GM12878 (cell line): Measurements from ENCODE around the gene KIF21B. TPM values are rescaled to one million over a fixed set of nuclear protein-coding genes. Genes with fewer than 3 reads are reported as not detected.
A peak's percentile ranks its signal among the peaks of the same experiment; 100 is the strongest.

Experiments used
- ATAC-seq: fragments of 200-7000 bp; cut with Tn5 transposase; 3 replicates; pipeline ENCODE4 v1.9.1; 2020; ENCODE audit warnings: mild to moderate bottlenecking, moderate library complexity
- BruUV-seq: library from RNA; stranded (reverse); fragments of 400-500 nt; replicated peaks from 2 replicates; lab custom pipeline; 2021; lab: Mats Ljungman, UMichigan
- CTCF ChIA-PET: fragments of 300-600 bp; sonication (Branson Sonifier 250); formaldehyde crosslinking; extraction: SDS; loops from one replicate; lab custom pipeline; 2021; ENCODE audit warnings: inconsistent platforms; lab: Yijun Ruan, JAX
- POLR2A ChIA-PET: fragments of 350-600 bp; formaldehyde crosslinking; extraction: SDS; loops from one replicate; lab custom pipeline; 2021; ENCODE audit warnings: inconsistent platforms; lab: Charles Lee
- RAD21 ChIA-PET: fragments of 300-600 bp; sonication (Branson Sonifier 250); formaldehyde crosslinking; loops from one replicate; lab custom pipeline; 2023; ENCODE audit warnings: antibody characterized with exemption; ENCODE audit not compliant: unreplicated experiment; lab: Charles Lee
- SMC1A ChIA-PET: fragments of 300-600 bp; sonication (Branson Sonifier 250); formaldehyde crosslinking; loops from one replicate; lab custom pipeline; 2023; ENCODE audit not compliant: unreplicated experiment, uncharacterized antibody; lab: Charles Lee
- DNase-seq: peaks from one replicate; pipeline ENCODE4 v3.0.0-alpha.2; 2011; ENCODE audit warnings: low read depth, low spot score
- FAIRE-seq: peaks from 3 replicates; lab custom pipeline; 2011; peaks lifted over from hg19 to GRCh38; lab: Jason Lieb, UNC
- H2AFZ ChIP-seq: 2 replicates; pipeline ENCODE4 v1.6.0; 2011; ENCODE audit warnings: low read depth, low read length, control low read depth; ENCODE audit not compliant: control insufficient read depth
- H3K27ac ChIP-seq: 2 replicates; pipeline ENCODE4 v1.5.1; 2011; ENCODE audit warnings: control low read depth; ENCODE audit not compliant: control insufficient read depth, insufficient read depth
- H3K27me3 ChIP-seq, 2 experiments: replicated peaks in 1 of 2; 2 replicates each; pipeline versions ENCODE4 v1.6.0 to v1.6.1; 2011; ENCODE audit warnings: low read length in 1 of 2; ENCODE audit not compliant: control insufficient read depth in 2 of 2, insufficient read depth in 2 of 2
- H3K36me3 ChIP-seq, 2 experiments: 2 replicates each; pipeline ENCODE4 v1.5.1; 2011; ENCODE audit warnings: low read length in 1 of 2; ENCODE audit not compliant: control insufficient read depth in 2 of 2, insufficient read depth in 2 of 2
- H3K4me1 ChIP-seq: 2 replicates; pipeline ENCODE4 v1.6.1; 2011; ENCODE audit warnings: mild to moderate bottlenecking, low read length, moderate library complexity, mixed read lengths; ENCODE audit not compliant: control insufficient read depth, insufficient read depth
- H3K4me2 ChIP-seq: 2 replicates; pipeline ENCODE4 v1.6.0; 2011; ENCODE audit warnings: control low read depth; ENCODE audit not compliant: control insufficient read depth, insufficient read depth
- H3K4me3 ChIP-seq: fragments of 200-600 bp; sonication (generic); 2 replicates; pipeline ENCODE4 v1.5.1; 2016
- H3K79me2 ChIP-seq: 2 replicates; pipeline ENCODE4 v1.6.0; 2011; ENCODE audit warnings: low read length; ENCODE audit not compliant: control insufficient read depth, insufficient read depth
- H3K9ac ChIP-seq: 2 replicates; pipeline ENCODE4 v1.8.0; 2011; ENCODE audit warnings: low read length, control low read depth, mixed read lengths; ENCODE audit not compliant: control insufficient read depth, insufficient read depth
- H3K9me3 ChIP-seq: replicated peaks from 3 replicates; pipeline ENCODE4 v1.5.1; 2011; ENCODE audit warnings: mild to moderate bottlenecking, low read length; ENCODE audit not compliant: control insufficient read depth, insufficient read depth
- H4K20me1 ChIP-seq: 2 replicates; pipeline ENCODE4 v1.6.0; 2011; ENCODE audit not compliant: control insufficient read depth, insufficient read depth
- CHD2 ChIP-seq: IDR thresholded peaks from 2 replicates; pipeline ENCODE4 v1.6.1; 2011; ENCODE audit warnings: low read depth, low read length, improper control_type of control experiment, borderline replicate concordance
- CHD4 ChIP-seq: fragments of 200-600 bp; sonication (generic); IDR thresholded peaks from 2 replicates; pipeline ENCODE4 v1.6.1; 2016; ENCODE audit warnings: mild to moderate bottlenecking
- IKZF1 ChIP-seq: fragments of 450-650 bp; conservative IDR thresholded peaks from 2 replicates; pipeline ENCODE4 v1.6.1; 2017; ENCODE audit warnings: antibody characterized with exemption, mild to moderate bottlenecking
- KLF5 ChIP-seq: fragments of 450-650 bp; IDR thresholded peaks from 2 replicates; pipeline ENCODE4 v1.6.1; 2014; ENCODE audit warnings: mild to moderate bottlenecking; ENCODE audit not compliant: partially characterized antibody
- MXI1 ChIP-seq: fragments of 150-350 bp; IDR thresholded peaks from 2 replicates; pipeline ENCODE4 v1.6.1; 2011; ENCODE audit warnings: low read depth, mild to moderate bottlenecking, inconsistent platforms, low read length, improper control_type of control experiment
- NFXL1 ChIP-seq: fragments of 450-650 bp; IDR thresholded peaks from 2 replicates; pipeline ENCODE4 v1.6.1; 2017; ENCODE audit warnings: antibody characterized with exemption, mild to moderate bottlenecking, borderline replicate concordance
- NFYB ChIP-seq: IDR thresholded peaks from 2 replicates; pipeline ENCODE4 v1.6.1; 2011; ENCODE audit warnings: low read depth, mild to moderate bottlenecking, low read length, improper control_type of control experiment, moderate library complexity; ENCODE audit not compliant: insufficient read depth
- NRF1 ChIP-seq: conservative IDR thresholded peaks from 2 replicates; pipeline ENCODE4 v1.6.1; 2011; ENCODE audit warnings: mild to moderate bottlenecking, low read depth, low read length, improper control_type of control experiment
- RAD21 ChIP-seq: IDR thresholded peaks from 2 replicates; pipeline ENCODE4 v1.6.1; 2011; ENCODE audit warnings: mild to moderate bottlenecking, low read depth, low read length, moderate library complexity; ENCODE audit not compliant: insufficient read depth
- SRF ChIP-seq, 2 experiments: IDR thresholded peaks; 2 replicates each; pipeline ENCODE4 v1.6.1; 2011; ENCODE audit warnings: low read depth in 2 of 2, low read length in 2 of 2, mild to moderate bottlenecking in 1 of 2, moderate library complexity in 1 of 2
- WGBS: methylation state at CpG from one replicate; pipeline ENCODE4 v1.1.6; 2016; ENCODE audit warnings: low lambda C conversion rate; ENCODE audit not compliant: insufficient replicate concordance, insufficient coverage; ENCODE audit errors: missing lambda C conversion rate; 5-methylcytosine and 5-hydroxymethylcytosine counted together
- in situ Hi-C: fragments of 300-500 bp; cut with MboI; formaldehyde crosslinking; loops from 9 replicates; pipeline ENCODE4 v1.14.3; 2018; ENCODE audit warnings: mixed read lengths
- intact Hi-C: fragments of 100-400 bp; cut with micrococcal nuclease; formaldehyde crosslinking; loops from one replicate; pipeline ENCODE4 v1.14.2; 2022; ENCODE audit not compliant: unreplicated experiment
- polyA plus RNA-seq, 11 experiments: library from polyadenylated mRNA; depleted of rRNA in 4 of 11; unstranded in 6 of 11; stranded (reverse) in 5 of 11; fragments of >200 nt; fragmentation: Nextera tagmentation in 4 of 11; fragmentation: Illumina TruSeq in 1 of 11; extraction: Ambion mirVana in 4 of 11; extraction: Trizol in 1 of 11; gene quantifications; 1 replicate in 1 of 11; 2 replicates in 10 of 11; pipeline versions ENCODE4 v1.2.1 to v1.2.3, GENCODE V29; 2011 to 2016; ENCODE audit warnings: inconsistent platforms in 2 of 11, missing spikeins in 2 of 11, low read depth in 1 of 11
- total RNA-seq, 4 experiments: library from RNA; depleted of rRNA in 3 of 4; stranded (reverse); fragments of >200 nt in 3 of 4; fragmentation: Illumina TruSeq in 1 of 4; extraction: Trizol in 1 of 4; gene quantifications; 2 replicates each; pipeline versions ENCODE4 v1.2.1 to v1.2.3, GENCODE V29; 2013 to 2021
- TF ChIP-seq, protein P1 (sequence below): IDR thresholded peaks from 2 replicates; pipeline ENCODE4 v1.6.1; 2012; ENCODE audit warnings: low read depth, low read length, improper control_type of control experiment
- TF ChIP-seq, protein P2 (sequence below): fragments of 150-350 bp; IDR thresholded peaks from 2 replicates; pipeline ENCODE4 v1.6.1; 2016; ENCODE audit warnings: low read depth, low read length

KIF21B gene
- total and polyA plus RNA-seq, 10 of the 15 experiments (the other 5 are each of a cell fraction or from before 2014, with no cell fraction given): 2.3 to 47.7 (median 12.6) TPM

DNA sequence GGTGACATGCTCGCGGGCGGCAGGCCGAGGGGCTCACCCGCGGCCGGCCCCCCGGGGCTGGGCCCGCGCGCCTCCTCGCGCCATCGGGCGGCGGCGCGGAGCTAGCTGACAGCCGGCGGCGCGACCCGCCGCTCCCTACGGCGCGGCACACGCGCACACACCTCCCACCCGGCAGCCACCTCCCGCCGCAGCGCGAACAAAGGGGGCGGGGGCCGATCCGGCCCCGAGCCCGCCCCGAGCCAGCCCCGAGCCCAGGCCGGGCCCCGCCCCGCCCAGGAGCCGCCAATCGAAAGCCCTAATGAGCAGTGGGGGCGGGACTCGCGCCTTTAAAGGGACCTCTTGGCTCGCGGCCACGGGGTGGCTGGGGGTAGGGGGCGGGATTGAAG, at the start of gene KIF21B (continued):
- TF ChIP-seq CHD4 (no peak), NFYB (peak; percentile 26; the same call in 1 of the 2 replicates), NFXL1 (no peak), SRF (IDR thresholded peaks at IDR 0.05; ENCODE audit: low read depth in 2 of 2, low read length in 2 of 2) (peak in 1 of 2 experiments; percentile 60; a peak in 1 of 4 replicates), MXI1 (peak; percentile 85), RAD21 (no peak), CHD2 (peak; percentile 52; the same call in 1 of the 2 replicates), IKZF1 (0 out of 2 replicates have a peak, but pooled peaks have one; percentile 32), NRF1 (0 out of 2 replicates have a peak, but pooled peaks have one; percentile 12)
- TF ChIP-seq, protein P1, sequence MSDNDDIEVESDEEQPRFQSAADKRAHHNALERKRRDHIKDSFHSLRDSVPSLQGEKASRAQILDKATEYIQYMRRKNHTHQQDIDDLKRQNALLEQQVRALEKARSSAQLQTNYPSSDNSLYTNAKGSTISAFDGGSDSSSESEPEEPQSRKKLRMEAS: peak; percentile 60

DNA sequence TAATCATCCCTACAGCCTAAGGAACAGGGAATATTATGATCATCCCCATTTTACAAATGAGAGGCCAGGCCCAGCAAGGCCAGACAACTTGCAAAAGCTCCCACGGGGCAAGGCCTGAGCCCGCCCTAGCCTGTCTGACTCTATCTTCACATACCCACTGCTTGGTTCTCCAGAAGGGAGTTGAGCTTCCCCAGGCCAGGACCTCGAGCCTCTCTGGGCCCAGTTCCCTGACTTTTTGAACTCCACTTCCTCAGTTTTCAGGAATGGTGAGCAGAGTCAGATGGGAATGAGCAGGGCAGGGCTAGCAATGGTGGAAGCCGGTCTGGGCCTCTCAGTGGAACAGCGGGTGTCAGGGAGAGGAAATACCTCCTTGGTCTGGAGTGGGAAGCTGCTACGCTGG, 49.4 kb upstream of the KIF21B start:
- CTCF ChIA-PET: interaction anchor here (1.1 to 1.4 kb wide), 3 partner anchors 10 to 101 kb away, joined by 3 read pairs; no protein-coding TSS in a partner anchor
- no peak overlapping the region for H3K27ac ChIP-seq
- no peaks in the 10 kb centered on the region for H3K4me1 ChIP-seq
- no peak for DNase-seq
- H3K4me2 ChIP-seq: no peak overlapping the region
- H3K9ac ChIP-seq: no peak overlapping the region
- no peak for FAIRE-seq
- POLR2A ChIA-PET: no interaction called here
- no peak overlapping the region for H2AFZ ChIP-seq
- no peaks in the 10 kb centered on the region for H3K9me3 ChIP-seq
- no peaks in the 10 kb centered on the region for H3K79me2 ChIP-seq
- RAD21 ChIA-PET: no interaction called here
- TF ChIP-seq, protein P2, sequence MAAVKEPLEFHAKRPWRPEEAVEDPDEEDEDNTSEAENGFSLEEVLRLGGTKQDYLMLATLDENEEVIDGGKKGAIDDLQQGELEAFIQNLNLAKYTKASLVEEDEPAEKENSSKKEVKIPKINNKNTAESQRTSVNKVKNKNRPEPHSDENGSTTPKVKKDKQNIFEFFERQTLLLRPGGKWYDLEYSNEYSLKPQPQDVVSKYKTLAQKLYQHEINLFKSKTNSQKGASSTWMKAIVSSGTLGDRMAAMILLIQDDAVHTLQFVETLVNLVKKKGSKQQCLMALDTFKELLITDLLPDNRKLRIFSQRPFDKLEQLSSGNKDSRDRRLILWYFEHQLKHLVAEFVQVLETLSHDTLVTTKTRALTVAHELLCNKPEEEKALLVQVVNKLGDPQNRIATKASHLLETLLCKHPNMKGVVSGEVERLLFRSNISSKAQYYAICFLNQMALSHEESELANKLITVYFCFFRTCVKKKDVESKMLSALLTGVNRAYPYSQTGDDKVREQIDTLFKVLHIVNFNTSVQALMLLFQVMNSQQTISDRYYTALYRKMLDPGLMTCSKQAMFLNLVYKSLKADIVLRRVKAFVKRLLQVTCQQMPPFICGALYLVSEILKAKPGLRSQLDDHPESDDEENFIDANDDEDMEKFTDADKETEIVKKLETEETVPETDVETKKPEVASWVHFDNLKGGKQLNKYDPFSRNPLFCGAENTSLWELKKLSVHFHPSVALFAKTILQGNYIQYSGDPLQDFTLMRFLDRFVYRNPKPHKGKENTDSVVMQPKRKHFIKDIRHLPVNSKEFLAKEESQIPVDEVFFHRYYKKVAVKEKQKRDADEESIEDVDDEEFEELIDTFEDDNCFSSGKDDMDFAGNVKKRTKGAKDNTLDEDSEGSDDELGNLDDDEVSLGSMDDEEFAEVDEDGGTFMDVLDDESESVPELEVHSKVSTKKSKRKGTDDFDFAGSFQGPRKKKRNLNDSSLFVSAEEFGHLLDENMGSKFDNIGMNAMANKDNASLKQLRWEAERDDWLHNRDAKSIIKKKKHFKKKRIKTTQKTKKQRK: no peak
- no peak for TF ChIP-seq KLF5
- intact Hi-C loops (no loop called here), in situ Hi-C loops (no loop called here)
- H3K27me3 ChIP-seq: peaks cover 2 to 8% of the 10 kb centered on the region in 2 experiments
- no peak overlapping the region for H3K4me3 ChIP-seq
- no peaks in the 10 kb centered on the region for H4K20me1 ChIP-seq
- WGBS: 40% methylated on average over 6 of the region's 6 CpGs
- SMC1A ChIA-PET: no interaction called here
- H3K36me3 ChIP-seq: no peaks in the 10 kb centered on the region
- no peak for ATAC-seq
- BruUV-seq: no TSS peak
